H1 (cell line): ENCODE measurements around the gene HIVEP2. TPM values are rescaled to one million over a fixed set of nuclear protein-coding genes. Genes with fewer than 3 reads are reported as not detected.

ENCODE experiments used
- CBX8 ChIP-seq: fragments of 300-800, 300-1000 bp; sonication (generic); IDR thresholded peaks from 2 replicates; pipeline ENCODE4 v1.7.1; 2016; ENCODE audit warnings: low read depth, low read length, borderline replicate concordance
- CEBPB ChIP-seq: IDR thresholded peaks from 2 replicates; pipeline ENCODE4 v1.6.1; 2012; ENCODE audit warnings: low read depth, low read length
- CTCF ChIP-seq, 3 experiments: IDR thresholded peaks; 1 replicate in 2 of 3; 2 replicates in 1 of 3; pipeline versions ENCODE4 v1.5.1 to v1.6.1; 2011; ENCODE audit warnings: low read length in 3 of 3, mild to moderate bottlenecking in 3 of 3, inconsistent platforms in 2 of 3, low read depth in 1 of 3, moderate library complexity in 1 of 3; ENCODE audit not compliant: insufficient read depth in 1 of 3; ENCODE audit errors: control extremely low read depth in 1 of 3
- NANOG ChIP-seq: IDR thresholded peaks from 2 replicates; pipeline ENCODE4 v1.6.1; 2011; ENCODE audit warnings: low read length, low read depth, mild to moderate bottlenecking, inconsistent platforms; ENCODE audit not compliant: insufficient read depth, poor library complexity, severe bottlenecking
- POLR2A ChIP-seq, 2 experiments: IDR thresholded peaks; 1 replicate in 1 of 2; 2 replicates in 1 of 2; pipeline ENCODE4 v1.6.1; 2011; ENCODE audit warnings: low read depth in 2 of 2, low read length in 2 of 2, mild to moderate bottlenecking in 2 of 2; ENCODE audit errors: control extremely low read depth in 1 of 2
- POLR2AphosphoS5 ChIP-seq: IDR thresholded peaks from 2 replicates; pipeline ENCODE4 v1.6.1; 2011; ENCODE audit warnings: low read depth, low read length
- RFX5 ChIP-seq: IDR thresholded peaks from 2 replicates; pipeline ENCODE4 v1.6.1; 2011; ENCODE audit warnings: low read depth, low read length, improper control_type of control experiment, borderline replicate concordance
- TBP ChIP-seq: IDR thresholded peaks from 2 replicates; pipeline ENCODE4 v1.6.1; 2011; ENCODE audit warnings: low read depth, low read length, improper control_type of control experiment
- YY1 ChIP-seq: IDR thresholded peaks from 2 replicates; pipeline ENCODE4 v1.6.1; 2011; ENCODE audit warnings: low read depth, mild to moderate bottlenecking, low read length
- polyA plus RNA-seq, 7 experiments: library from polyadenylated mRNA; depleted of rRNA in 3 of 7; stranded (reverse) in 5 of 7; unstranded in 2 of 7; fragments of >200 nt in 5 of 7; fragments of 200-250 nt in 2 of 7; gene quantifications; 1 replicate in 5 of 7; 2 replicates in 1 of 7; 4 replicates in 1 of 7; pipeline versions ENCODE4 v1.2.1 to v1.2.3, GENCODE V29; 2011 to 2013; ENCODE audit warnings: missing spikeins in 2 of 7, mixed read lengths in 2 of 7
- total RNA-seq: library from RNA; stranded (reverse); fragmentation: NEBNext Ultra II Directional; extraction: Animal tissue kit (Norgen Biotek cat#: 25700); gene quantifications from 2 replicates; pipeline ENCODE4 v1.2.1, GENCODE V29; 2021

Gene HIVEP2
- total and polyA plus RNA-seq, 2 of the 8 experiments (the other 6 are each of a cell fraction or from before 2014, with no cell fraction given), result 2.2 to 6.1 TPM

DNA sequence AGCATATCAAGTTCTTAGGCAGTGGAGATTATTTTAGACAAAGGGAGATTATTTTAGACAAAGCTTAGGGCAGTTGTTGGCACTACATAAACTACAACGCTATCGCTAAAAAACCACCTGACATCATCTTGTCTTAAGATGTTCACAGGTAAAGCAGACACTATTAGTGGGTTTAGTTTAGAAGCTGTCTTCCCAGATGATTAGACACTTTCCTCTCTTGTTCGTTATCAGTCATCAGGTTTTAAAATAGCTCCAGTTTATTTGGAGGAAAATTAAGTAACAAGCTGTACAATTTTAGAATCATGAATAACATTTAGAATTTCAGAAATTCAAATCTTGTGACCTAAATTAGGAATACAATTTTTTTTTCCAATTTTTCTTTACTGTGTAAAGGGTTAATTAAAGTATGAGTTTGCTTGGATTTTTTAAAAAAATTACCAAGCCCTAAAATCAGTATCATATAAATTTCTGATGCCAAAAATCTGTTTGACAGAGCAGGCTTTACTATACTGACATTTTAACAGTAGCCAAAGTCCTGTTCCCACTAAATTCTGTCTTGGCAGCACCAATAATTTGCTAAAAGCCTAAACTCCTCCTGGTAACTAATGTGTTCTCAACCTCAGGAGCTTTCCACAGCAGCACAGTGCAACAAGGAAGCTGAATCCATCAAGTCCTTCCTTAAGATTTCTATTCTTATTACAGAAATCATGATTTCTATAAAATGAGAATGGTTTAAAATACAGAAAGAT, 109.0 kb downstream of the HIVEP2 start (continued):
- TF ChIP-seq CTCF (IDR thresholded peaks at IDR 0.05; ENCODE audit: control extremely low read depth in 1 of 3, insufficient read depth in 1 of 3, low read depth in 1 of 3, low read length in 3 of 3), result no peak
- no peak for TF ChIP-seq POLR2AphosphoS5
- TF ChIP-seq NANOG, result no peak
- TF ChIP-seq CBX8, result no peak
- no peak for TF ChIP-seq TBP
- no peak for TF ChIP-seq RFX5
- TF ChIP-seq CEBPB, result no peak
- no peak for TF ChIP-seq YY1
- no peak for TF ChIP-seq POLR2A (IDR thresholded peaks at IDR 0.05; ENCODE audit: control extremely low read depth in 1 of 2, low read depth in 2 of 2, low read length in 2 of 2)
